Measurements from ENCODE around the gene UBAP1.
"Not testable (repeated sequence)": the region's sequence is repeated elsewhere in the genome, so short reads cannot be mapped to it uniquely, and the experiment has no call there.

The UBAP1 gene

DNA sequence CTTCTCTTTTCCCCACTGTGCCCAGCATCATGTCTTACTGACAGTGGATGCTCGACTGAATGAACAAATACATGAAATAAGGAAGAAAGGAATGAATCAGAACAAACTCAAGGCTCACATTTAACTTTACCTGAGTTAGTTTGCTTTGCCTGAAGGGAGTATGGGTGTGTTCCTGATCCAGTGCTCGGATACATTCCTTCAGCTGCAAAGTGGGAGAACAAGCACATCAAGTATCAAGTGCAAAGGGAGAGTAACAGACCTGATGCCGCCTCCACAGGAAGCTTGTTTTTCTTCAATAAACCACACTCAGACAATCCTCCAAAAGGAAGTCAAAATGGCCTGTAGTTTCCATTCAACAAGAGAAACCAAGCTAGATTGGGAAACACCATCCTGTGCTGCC lies 84.1 kb downstream of the UBAP1 start:
- DNase-seq (ENCODE audit: low spot score) = no peak

GRCh38 chr9:34267660-34268059 lies 88.8 kb downstream of the UBAP1 start:
- DNase-seq (ENCODE audit: low spot score) = no peak

DNA sequence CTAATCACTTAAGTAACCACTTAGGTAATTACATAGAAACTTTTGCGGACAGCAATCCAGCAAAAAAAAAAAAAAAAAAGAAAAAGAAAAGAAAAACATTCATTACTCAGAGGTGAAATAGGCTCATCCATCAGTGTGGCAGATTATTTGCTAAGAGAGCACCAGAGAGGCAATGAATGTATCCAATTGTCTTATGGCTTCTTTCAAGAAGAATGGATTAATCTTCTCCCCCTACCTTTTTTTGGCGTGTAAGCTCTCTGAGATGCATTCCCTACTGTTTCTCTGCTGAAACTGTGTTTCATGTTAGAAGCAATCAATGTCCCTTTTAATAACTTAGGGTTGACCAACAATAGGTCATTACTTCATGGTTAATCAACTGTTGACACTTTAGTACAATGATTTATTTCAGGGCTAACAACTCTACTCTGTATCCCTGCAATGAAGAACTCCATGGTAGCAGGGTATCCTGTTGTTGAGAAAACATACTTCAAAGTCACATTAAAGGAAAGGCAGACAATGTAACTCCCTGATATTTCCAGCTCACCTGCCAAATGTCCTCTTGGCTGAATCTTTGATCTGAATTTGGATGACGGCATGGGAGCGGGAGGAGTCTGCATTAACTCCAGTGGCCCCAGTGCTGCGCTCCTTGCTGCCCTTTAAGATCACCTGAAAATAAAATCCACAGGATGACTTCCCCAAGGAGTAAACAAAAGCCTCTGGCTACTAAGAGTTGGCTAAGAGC lies 92.6 kb downstream of the UBAP1 start:
- DNase-seq (ENCODE audit: low spot score) = no peak

- no peak for DNase-seq (ENCODE audit: low spot score)
Observed at GRCh38 chr9:34272101-34272541, 93.3 kb downstream of the UBAP1 start.

- not testable (repeated sequence) for DNase-seq (ENCODE audit: low spot score)
Observed at GRCh38 chr9:34273588-34273987, 94.7 kb downstream of the UBAP1 start.

DNA sequence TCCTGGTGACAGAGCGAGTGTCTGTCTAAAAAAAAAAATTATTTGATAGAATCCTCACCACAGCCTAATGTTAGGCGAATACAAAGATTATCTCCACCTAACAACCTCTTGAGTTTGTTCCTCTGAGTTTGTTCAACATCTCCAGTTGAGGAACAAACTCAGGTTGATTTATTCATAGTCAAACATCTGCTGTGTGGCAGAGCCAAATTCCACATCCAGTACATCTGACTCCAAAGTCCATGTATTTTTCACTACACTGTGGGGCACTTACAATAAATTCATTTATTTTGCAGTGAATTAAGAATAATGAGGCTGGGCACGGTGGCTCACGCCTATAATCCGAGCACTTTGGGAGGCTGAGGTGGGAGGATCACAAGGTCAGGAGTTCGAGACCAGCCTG lies 97.0 kb downstream of the UBAP1 start:
- no peak for DNase-seq (ENCODE audit: low spot score)

DNA sequence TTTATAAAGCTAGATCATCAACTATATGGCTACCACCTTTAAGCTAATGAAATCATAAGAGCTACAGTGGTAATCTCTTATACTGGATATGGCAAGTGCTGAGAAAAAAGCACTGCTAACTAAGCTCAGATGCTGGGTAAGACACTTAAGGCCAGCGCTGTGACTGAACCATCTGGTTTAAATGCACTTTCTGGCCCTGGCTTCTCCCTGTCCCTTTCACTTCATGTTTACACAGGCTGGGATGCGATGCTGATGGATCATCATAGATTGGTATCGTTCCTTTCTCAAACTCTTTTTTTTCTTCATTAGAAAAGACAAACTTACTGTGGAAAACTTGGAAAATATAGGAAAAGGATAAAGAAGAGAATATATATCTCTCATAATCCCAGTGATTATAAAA lies 97.9 kb downstream of the UBAP1 start:
- DNase-seq (ENCODE audit: low spot score) = no peak

- no peak for DNase-seq (ENCODE audit: low spot score)
Observed at GRCh38 chr9:34279411-34279810, 100.6 kb downstream of the UBAP1 start.

DNA sequence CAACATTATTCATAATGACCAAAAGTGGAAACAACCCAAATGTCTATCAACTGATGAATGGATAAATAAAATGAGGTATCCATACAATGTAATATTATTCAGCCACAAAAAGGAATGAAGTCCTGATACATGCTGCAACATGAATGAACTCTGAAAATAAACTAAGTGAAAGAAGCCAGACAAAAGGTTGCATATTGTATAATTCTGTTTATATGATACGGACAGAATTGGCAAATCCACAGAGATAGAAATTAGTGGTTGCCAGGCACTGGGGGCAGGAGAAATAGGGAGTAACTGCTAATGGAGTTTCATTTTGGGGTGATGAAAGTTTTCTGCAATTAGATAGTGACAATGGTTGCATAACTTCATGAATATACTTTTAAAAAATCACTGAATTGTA lies 103.3 kb downstream of the UBAP1 start:
- no peak for DNase-seq (ENCODE audit: low spot score)

DNA sequence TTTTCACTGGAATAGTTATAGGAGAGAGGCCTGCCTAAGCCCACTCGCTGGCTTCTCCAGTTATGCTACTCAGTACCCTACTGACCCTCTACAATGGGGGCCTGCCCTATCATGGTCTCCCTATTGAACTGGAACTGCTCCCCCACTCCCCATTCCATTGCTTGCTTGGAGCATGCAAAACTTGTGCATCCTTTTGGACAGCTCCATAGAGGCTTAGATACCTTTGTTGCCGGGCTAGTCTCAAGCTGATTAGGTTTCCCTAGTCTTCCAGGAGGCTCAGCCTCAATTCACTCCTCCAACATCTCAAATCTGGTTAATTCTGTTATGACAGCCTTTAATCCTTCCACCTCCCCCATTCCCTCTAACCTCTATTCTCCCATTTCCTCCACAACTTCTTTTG lies 110.3 kb downstream of the UBAP1 start:
- no peak for DNase-seq (ENCODE audit: low spot score)

DNA sequence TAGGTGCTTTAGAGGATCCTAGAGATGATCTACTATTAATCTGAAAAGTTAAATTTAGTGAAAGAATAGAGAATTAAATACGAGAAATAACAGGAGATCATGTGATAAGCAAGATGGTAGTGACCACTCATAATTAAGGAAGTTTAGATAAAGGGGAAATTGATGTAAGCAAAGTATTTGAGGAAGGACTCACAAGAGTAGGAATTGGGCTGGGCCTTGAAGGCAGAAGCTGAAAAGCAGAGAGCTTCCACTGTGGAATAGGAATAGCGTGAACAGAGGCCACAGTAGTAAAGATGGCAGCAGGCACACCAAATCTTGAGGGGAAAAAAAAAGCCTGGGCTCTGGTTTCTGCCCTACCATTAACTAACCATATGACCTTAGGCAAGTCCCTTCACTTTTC lies 112.2 kb downstream of the UBAP1 start:
- no peak for DNase-seq (ENCODE audit: low spot score)

GRCh38 chr9:34291423-34291822 lies 112.6 kb downstream of the UBAP1 start:
- DNase-seq (ENCODE audit: low spot score) = no peak

DNA sequence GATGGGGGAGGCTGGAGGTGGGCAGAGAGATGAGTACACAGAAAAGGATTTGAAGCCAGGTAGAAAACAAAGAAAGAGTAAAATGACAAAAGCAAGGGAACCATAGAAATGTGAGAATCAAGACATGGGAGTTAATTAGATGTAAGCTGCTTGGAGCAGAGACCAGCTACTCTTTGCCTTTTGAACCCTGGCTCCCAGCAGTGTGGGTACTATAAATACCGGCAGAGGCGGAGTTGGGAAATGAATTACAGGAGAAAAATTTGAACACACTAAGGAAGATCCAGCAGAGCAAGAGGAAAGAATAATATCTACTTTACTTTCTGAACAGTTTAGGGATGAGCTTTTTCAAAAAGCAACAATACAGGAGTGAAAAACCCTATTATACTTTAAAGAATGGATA lies 113.7 kb downstream of the UBAP1 start:
- DNase-seq (ENCODE audit: low spot score) = no peak

DNA sequence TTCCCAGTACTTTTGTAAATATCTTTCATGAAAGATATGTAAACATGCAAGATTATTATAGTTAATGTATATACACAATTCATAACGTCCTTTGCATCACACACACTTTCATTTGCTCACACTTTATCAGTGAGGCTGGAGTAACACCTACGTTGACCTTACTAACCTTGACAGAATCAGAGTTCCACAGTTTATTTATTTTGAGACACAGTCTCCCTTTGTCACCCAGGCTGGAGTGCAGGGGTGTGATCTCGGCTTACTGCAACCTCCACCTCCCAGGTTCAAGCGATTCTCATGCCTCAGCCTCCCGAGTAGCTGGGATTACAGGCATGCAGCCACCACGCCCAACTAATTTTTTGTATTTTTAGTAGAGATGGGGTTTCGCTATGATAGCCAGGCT lies 122.2 kb downstream of the UBAP1 start:
- DNase-seq (ENCODE audit: low spot score) = not testable (repeated sequence)

Small RNA genes within 50 kb of the gene (small RNA-seq; reads per million reads assigned to genes)
- 0 reads per million in 2 experiments for gene AL353662.3
- gene RNA5SP282 = 0.03 to 0.09 reads per million in 2 experiments
- gene RNU2-50P = 0.31 to 0.89 reads per million in 2 experiments

All from SK-N-DZ (cell line).